ENCODE measurements around the gene EPN3. TPM values are rescaled to one million over a fixed set of nuclear protein-coding genes. Genes with fewer than 3 reads are reported as not detected.

The EPN3 gene
- total RNA-seq, 1 experiment from 2014 or later: not detected

GRCh38 chr17:50566886-50567285, 34.4 kb downstream of the EPN3 start:
- no peak for DNase-seq (ENCODE audit: low read depth)

- DNase-seq (ENCODE audit: low read depth): no peak
Observed at GRCh38 chr17:50568659-50569058, 36.1 kb downstream of the EPN3 start.

- DNase-seq (ENCODE audit: low read depth): no peak
Observed at GRCh38 chr17:50569592-50569991, 37.1 kb downstream of the EPN3 start.

- DNase-seq (ENCODE audit: low read depth): no peak
Observed at GRCh38 chr17:50570032-50570431, 37.5 kb downstream of the EPN3 start.

GRCh38 chr17:50570528-50570927, 38.0 kb downstream of the EPN3 start:
- no peak for DNase-seq (ENCODE audit: low read depth)

- DNase-seq (ENCODE audit: low read depth): no peak
Observed at GRCh38 chr17:50571681-50572080, 39.1 kb downstream of the EPN3 start.

- DNase-seq (ENCODE audit: low read depth): no peak
Observed at GRCh38 chr17:50572541-50572940, 40.0 kb downstream of the EPN3 start.

- no peak for DNase-seq (ENCODE audit: low read depth)
Observed at GRCh38 chr17:50573866-50574611, 41.5 kb downstream of the EPN3 start.

- DNase-seq (ENCODE audit: low read depth): no peak
Observed at GRCh38 chr17:50575581-50576210, 43.2 kb downstream of the EPN3 start.

GRCh38 chr17:50576864-50577263, 44.3 kb downstream of the EPN3 start:
- DNase-seq (ENCODE audit: low read depth): no peak

- no peak for DNase-seq (ENCODE audit: low read depth)
Observed at GRCh38 chr17:50577451-50577954, 45.0 kb downstream of the EPN3 start.

- DNase-seq (ENCODE audit: low read depth): no peak
Observed at GRCh38 chr17:50578173-50578572, 45.6 kb downstream of the EPN3 start.

- no peak for DNase-seq (ENCODE audit: low read depth)
Observed at GRCh38 chr17:50579399-50579798, 46.9 kb downstream of the EPN3 start.

GRCh38 chr17:50580646-50581045, 48.1 kb downstream of the EPN3 start:
- no peak for DNase-seq (ENCODE audit: low read depth)

- DNase-seq (ENCODE audit: low read depth): no peak
Observed at GRCh38 chr17:50581316-50581715, 48.8 kb downstream of the EPN3 start.

- DNase-seq (ENCODE audit: low read depth): no peak
Observed at GRCh38 chr17:50582741-50583140, 50.2 kb downstream of the EPN3 start.

GRCh38 chr17:50583641-50584040, 51.1 kb downstream of the EPN3 start:
- no peak for DNase-seq (ENCODE audit: low read depth)

GRCh38 chr17:50584116-50584515, 51.6 kb downstream of the EPN3 start:
- DNase-seq (ENCODE audit: low read depth): no peak

GRCh38 chr17:50584749-50585148, 52.2 kb downstream of the EPN3 start:
- DNase-seq (ENCODE audit: low read depth): no peak

GRCh38 chr17:50585346-50585745, 52.8 kb downstream of the EPN3 start:
- no peak for DNase-seq (ENCODE audit: low read depth)

- no peak for DNase-seq (ENCODE audit: low read depth)
Observed at GRCh38 chr17:50585891-50586290, 53.4 kb downstream of the EPN3 start.

GRCh38 chr17:50586421-50587247, 54.1 kb downstream of the EPN3 start:
- DNase-seq (ENCODE audit: low read depth): no peak
